Measurements from ENCODE around the gene HMX1.

Gene HMX1

DNA sequence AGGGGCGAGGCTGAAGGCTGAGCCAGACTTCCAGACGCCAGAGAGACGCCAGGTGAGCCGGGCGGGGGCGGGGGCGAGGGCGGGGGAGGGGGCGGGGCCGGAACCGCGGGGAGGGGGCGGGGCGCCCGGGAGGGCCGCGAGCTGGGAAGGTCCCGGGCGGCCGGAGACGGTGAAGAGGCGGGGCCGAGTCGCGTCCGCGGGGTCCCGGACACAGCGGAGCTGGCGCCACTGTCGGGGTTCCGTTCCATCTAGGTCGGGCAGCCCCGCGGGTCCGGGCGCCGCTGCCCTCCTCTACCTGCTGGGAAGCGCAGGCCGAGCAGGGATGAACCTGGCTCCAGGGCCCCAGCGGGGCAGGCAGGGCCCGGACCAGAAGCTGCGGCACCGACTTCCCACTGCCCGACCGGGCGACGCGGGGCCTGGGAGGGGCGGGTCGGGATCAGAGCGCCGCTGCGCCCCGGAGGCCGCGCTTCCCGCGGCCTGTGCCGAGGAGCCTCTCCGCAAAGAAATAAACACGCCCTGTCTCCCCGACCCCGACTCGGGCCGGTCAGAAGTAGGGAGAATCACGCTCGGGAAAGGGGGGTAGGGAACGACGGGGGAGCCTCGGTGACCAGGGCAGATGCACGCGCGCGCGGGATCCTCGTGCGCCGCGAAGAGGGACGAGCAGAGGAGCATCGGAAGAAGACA is 10.6 kb downstream of the HMX1 start:
- no peak for DNase-seq (ENCODE audit: extremely low read depth, low read depth)
- no peak overlapping the region for H3K4me3 ChIP-seq (replicated peaks; ENCODE audit: low read depth, low read length)
- TF ChIP-seq CTCF (IDR thresholded peaks at IDR 0.05; ENCODE audit: low read depth, low read length, missing control alignments): no peak

DNA sequence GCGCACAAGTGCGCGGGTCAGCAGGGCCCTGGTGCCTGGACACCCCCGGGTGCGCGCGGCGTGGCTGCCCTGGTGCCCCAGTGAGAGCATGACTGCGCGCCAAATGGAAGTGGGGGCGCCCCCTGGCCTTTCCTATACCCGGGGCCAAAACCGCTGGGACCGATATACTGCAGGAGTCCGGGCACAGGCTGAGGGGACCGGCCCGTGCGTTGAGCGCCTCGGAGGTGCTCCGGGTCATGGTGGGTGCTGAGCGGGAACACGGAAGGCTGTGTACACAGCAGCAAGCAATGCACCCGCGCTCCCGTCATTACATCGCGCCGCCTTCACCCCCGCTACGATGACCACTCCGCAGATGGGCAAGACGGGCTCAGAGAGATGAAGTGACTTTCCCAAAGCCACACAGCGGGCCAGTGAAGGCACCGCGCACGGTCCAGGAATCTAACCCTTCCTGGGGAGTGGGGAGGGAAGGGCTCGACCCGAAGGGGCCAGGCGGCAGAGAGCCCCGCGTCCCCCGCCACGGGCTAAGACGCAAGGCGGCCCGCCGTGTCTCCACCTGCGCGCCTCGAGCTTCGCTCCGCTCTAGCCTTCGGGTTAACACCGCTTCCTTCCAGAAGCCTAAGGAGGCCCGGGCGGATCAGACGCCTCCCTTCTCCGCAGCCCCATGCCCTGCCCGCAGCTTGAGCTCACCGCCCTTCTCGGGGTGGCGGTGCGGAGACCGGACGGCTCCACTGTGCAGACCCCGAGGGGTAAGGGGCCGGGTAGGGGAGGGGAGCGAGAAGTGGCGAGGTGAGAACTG is 11.3 kb downstream of the HMX1 start:
- H3K4me3 ChIP-seq (replicated peaks; ENCODE audit: low read depth, low read length): no peak overlapping the region
- no peak for TF ChIP-seq CTCF (IDR thresholded peaks at IDR 0.05; ENCODE audit: low read depth, low read length, missing control alignments)
- no peak for DNase-seq (ENCODE audit: extremely low read depth, low read depth)

- DNase-seq (ENCODE audit: extremely low read depth, low read depth): no peak
- no peak for TF ChIP-seq CTCF (IDR thresholded peaks at IDR 0.05; ENCODE audit: low read depth, low read length, missing control alignments)
- H3K4me3 ChIP-seq (replicated peaks; ENCODE audit: low read depth, low read length): no peak overlapping the region
These were observed 12.0 kb downstream of the HMX1 start for GRCh38 chr4:8859550-8860095.

- TF ChIP-seq CTCF (IDR thresholded peaks at IDR 0.05; ENCODE audit: low read depth, low read length, missing control alignments): no peak
- H3K4me3 ChIP-seq (replicated peaks; ENCODE audit: low read depth, low read length): no peak overlapping the region
- no peak for DNase-seq (ENCODE audit: extremely low read depth, low read depth)
These were observed 12.9 kb downstream of the HMX1 start for GRCh38 chr4:8858701-8859210.

GRCh38 chr4:8857766-8858700 is 13.6 kb downstream of the HMX1 start:
- TF ChIP-seq CTCF (IDR thresholded peaks at IDR 0.05; ENCODE audit: low read depth, low read length, missing control alignments): no peak
- DNase-seq (ENCODE audit: extremely low read depth, low read depth): no peak
- no peak overlapping the region for H3K4me3 ChIP-seq (replicated peaks; ENCODE audit: low read depth, low read length)
